Measurements from ENCODE around the gene LRP3.

Gene LRP3

DNA sequence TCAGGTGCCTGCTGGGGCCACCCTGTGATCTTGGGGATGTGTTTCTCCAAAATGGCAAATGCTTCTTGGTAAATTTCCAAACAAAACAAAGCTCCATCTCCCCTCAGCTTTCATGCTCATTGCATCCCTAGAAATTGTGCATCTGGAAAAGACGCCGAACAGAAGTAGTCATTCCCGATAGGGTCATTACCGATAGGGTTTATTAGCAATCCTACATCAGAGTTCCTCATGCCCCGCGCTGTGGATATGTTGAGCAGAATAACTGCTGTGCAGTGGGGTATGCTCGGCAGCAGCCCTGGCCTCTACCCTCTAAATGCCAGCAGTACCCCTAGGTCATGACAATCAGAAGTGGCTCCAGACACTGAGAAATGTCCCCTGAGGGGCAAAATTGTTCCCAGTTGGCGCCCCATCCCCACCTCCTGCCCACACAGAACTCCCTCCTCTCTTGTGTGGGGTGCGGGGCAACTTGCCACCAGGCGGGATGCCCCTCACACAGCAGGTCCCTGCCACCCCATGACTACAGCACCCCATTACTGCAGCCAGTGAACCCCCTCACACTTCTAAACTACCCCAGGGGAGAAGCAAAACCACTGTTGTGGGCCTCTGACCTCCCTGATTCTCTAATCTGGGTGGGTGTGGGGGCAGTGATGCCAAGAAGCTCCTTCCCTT lies 44.5 kb downstream of the LRP3 start:
- DNase-seq (ENCODE audit: low spot score), result no peak

DNA sequence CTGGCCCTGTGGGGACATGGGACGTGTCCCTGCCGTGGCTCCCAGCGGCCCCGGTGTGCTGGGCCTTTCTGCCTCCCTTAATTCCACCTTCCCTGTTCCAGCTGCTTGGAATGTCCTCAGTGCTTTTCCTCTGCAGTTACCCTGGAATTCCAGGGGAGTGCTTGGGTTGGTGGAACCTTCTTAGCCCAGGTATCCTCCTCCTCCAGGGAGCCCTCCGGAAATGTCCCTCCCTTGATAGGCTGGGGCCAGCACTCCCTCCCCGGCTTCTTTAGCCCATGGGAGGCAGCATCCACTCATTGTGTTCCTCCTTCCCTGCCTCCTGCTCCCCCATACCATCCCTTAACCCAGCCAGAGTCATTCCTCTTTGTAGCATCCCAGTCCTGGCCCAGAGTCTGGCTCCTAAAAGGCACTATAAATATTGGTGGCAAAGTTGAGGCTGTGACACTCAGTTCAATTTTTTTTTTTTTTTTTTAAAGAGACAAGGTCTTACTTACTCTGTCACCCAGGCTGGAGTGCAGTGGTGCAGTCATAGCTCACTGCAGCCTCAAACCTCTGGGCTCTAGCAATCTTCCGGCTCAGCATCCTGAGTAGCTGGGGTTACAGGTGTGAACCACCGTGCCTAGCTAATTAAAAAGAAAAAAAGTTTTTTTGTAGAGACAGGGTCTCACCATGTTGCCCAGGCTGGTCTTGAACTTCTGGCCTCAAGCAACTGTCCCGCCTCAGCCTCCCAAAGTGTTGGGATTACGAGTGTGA lies 45.3 kb downstream of the LRP3 start:
- DNase-seq (ENCODE audit: low spot score), result no peak

DNA sequence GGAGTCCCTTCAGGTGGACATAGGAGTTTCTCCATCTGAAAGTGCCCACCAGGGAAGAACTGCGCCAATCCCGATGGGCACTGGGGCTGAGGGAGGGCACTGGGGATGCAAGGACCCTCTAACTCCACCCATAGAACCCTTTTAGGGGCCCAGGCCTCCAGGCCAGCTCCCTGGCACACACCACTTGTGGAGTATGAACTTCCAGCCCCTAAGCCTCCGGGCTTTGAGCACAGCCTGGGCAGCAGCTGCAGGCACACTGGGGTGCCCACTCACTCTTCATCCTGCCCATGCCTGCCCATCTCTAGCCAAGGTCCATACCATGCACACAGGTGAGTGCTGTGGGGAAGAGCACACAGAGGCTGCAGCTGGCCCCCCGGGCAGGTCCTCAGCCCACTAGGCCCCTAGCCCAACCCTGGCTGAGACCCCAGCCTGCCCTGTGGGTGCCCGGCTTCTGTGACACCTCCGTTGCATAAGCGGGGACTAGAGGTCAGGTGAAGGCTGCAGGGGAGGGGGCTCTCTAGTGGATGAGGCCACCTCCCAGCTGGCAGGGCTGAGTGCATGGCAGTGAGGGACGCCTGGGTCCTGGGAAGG lies 46.1 kb downstream of the LRP3 start:
- no peak for DNase-seq (ENCODE audit: low spot score)

DNA sequence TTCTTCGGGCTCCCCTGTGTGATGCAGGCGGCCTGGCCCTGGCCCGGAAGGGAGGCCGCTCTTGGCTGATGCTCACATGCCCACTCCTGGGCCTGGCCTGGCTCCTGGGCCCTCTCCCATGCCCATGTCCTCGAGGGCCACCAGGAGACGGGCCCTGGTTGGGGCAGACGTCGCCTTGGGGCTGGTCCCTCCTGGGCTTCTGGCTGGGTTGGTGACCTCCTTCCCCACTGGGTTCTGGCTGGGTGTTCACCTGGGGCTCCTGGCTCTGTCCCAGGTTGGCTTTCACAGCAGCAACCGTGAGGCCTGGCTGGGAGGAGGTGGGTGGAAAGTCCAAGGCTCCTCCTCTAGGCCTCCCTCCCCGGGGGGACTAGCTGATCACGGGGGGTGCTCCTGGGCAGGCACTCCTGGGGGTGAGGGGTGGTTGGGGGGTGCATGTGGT lies 47.0 kb downstream of the LRP3 start:
- DNase-seq (ENCODE audit: low spot score), result no peak

DNA sequence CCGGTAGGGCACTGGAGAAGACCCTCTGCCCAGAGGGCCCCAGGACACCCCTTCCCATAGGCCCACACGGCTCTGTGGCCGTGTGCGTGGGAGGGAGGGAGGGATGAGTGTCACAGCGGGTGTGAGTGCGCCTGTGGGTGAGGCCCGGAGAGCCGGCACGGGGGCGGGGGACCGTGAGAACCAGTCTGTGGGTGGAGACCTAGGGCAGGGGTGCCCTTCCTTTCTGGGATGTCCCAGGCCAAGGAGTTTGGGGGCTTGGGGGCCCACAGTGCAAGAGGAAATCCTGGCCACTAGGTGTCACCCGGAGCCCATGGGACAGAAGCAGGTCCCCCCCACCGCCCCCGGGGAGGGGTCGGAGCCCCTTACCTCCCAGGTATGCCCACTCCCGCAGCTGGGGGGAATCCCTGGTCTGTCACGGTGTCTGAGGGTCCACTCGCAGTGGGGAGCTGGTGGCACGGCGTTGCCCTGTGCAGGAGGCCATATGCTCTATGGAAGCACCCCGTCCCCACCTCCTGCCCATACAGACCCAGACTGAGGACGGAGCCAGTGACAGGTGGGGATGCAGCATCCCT lies 47.5 kb downstream of the LRP3 start:
- peak; percentile 15 for DNase-seq (ENCODE audit: low spot score)

DNA sequence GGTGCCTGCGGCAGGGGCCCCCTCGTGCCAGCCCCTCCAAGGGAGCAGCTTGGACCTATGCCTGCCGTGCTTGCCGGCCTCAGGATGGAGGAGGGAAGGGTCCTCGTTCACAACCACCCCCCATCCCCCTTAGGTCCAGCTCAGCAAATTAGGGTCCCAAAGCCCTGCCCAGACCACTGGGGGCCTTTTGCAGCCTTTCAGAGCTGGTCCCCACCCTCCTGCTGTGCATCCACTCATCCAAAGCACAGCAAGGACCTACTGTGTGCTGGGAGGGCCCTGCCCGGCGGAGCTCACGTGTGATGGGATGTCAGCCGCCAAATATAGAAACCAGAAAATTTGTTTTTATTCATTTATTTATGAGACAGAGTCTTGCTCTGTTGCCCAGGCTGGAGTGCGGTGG lies 48.0 kb downstream of the LRP3 start:
- no peak for DNase-seq (ENCODE audit: low spot score)

DNA sequence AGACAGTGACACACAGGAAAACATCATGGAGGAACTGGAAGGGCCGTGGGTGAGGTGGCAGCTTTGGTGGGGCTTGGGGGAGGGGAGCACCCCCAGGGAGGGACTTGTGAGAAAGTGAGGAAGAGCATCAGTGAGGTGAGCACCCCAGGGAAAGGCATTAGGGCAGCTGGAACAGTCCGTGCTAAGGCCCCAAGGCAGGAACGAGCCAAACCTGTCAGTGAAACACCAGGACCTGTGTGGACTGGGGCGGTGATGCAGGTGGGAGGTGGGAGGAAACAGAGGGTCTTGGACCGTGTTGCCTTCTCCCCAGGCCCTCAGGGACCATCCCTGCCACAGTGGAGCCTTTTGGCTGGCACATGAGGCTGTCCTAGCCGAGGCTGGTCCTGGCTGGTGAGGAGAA lies 48.8 kb downstream of the LRP3 start:
- no peak for DNase-seq (ENCODE audit: low spot score)

DNA sequence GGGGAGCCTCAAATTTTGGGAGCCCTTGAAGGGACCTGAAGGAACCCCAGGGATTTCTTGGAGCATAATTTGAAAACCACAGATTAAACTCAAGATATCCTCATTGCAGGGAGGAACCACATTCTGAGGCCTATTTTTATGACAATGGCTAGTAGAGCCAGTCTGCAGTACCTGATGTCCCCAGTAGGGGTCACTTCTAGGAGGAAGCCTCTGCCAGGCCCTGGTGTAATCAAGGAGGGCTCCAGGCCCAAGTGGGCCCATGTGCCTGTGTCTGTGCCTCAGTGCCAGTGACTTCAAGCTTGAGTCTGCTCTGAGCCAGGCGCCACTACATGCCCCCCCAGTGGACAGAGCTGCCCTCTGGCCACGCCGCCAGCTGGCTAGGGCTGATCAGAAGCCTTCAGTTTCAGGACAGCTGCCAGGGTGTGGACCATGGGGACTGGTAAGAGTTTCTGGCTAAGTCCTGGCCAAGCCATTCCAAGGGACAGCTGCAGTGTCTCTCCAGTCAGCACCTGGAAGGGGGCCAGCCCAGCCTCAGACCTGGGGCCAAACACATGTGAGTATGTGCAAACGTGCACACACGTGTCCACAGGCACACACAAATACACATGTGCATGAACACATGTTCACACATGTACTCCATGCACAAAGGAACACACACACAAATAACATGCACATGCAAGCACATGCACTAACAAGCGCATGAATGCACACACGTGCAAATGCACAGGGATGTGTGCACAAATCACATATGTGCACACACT lies 52.0 kb downstream of the LRP3 start:
- DNase-seq (ENCODE audit: low spot score), result no peak

DNA sequence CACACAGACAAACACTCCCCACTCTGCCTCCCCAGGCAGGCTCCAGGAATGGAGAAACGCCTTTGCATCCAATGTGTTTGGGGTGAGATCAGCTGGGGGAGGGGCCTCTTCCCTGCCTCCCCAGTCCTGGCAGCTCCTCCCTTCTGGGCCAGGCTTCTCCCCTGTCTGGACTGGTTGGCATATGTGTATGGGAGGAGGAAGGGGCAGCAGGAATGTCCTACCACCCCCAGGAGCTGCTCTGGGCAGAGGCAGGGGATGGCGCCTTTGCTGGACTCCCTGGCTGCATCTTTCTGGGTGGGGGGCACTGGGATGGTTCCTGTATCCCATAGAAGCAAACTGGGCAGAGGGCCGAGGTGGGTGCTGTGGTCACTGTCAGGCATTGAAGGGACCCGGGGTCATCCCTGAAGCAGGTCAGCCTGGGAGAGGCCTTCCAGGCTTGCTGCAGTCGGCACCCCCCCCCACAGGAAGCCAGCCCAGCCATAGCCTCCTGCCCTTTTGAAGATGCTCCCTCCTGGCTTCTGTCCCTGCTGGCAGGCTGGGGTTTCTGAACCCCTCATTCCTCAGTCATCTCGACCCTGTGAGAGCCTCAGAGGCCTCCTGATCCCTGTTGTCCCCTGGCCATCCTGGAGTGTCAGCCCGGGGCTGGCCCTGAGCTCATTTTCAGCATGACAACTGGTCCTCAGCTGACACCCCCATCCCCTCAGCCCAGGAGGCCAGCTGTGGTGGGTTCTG lies 52.7 kb downstream of the LRP3 start:
- DNase-seq (ENCODE audit: low spot score), result no peak

DNA sequence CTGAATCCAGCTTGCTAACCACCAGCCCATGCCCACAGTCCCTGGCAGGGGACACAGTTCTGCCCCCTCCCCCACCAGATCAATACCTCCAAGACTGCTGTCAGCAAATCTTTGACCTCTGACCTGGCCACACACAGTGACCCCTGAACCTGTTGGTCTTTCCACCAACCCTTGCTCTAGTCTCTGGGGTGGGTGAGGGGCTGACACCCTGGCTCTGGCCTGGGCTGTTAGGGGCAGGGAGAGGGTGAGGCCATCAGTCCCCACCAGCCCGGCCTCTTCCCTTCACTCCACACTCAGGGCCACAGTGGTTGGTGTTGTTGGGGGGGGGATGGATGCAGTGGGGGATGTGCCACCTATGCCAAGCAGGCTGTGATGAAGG lies 53.3 kb downstream of the LRP3 start:
- DNase-seq (ENCODE audit: low spot score), result no peak

DNA sequence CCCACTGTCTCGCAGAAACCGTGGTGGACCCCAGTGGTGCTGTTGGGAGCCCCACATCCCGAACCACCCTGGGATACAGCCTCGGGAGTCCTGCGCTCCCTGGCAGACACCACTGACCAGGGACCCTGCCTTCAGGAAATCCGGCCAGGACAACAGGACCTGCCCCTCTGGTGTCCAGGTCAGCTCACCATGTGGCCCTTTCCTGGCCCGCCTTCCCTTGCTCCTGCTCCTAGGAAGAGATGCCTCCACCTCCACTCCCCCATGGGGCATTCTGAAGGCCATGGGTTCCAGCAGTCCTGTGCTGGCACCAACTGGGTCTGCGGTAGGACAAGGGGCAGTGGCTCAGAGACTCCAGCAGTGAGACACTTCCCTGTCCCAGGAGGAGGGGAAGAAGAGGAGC lies 54.0 kb downstream of the LRP3 start:
- DNase-seq (ENCODE audit: low spot score), result no peak

DNA sequence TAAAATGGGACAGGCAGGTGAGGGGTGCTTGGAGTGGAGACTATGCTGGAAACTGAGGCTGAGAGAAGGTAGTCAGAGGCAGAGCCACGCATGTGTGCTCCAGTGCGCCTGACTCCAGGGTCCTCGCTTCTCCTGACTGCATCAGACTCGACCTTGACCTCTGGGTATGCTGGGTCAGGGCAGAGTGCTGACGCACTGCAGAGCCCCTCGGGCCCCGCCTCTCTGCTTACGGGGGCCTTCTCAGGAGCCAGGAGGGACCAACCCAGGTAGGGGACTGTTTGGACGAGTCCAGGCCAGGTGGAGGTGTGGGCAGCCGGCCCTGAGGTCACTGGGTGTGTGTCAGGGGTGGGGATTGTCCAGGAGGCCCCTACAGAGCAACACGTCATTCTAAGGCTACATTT lies 54.4 kb downstream of the LRP3 start:
- no peak for DNase-seq (ENCODE audit: low spot score)

DNA sequence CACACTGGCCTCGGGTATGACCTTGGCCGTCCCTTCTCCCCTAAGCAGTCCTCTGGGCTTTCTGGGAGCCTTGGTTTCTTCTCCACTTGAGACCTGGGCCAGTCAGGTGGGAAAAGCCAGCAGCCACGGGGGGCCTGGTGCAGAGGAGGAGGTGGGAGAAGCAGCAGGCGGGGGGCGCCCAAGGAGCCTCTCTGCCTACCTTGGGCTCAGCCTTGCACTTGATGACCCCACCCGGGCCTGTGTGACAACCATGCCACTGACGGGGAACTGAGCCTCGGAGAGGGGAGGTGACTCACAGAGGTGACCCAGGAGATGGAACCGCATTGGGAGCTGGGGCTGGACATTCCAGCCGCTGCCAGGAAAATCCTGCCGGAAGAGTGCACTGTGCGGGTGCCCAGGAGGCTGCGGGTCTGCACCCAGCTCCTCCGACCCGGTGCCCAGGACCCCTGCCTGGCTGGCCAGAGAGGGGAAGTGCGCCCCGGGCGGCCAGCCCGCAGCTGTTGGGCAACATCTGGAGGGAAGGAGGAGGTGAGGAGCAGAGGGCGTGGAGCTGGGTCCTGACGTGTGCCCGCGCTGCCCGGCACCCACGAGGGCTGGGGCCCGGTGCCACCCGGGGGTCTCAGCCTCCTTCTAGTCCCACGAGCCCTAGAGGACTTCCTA lies 55.0 kb downstream of the LRP3 start:
- DNase-seq (ENCODE audit: low spot score), result peak; percentile 30

DNA sequence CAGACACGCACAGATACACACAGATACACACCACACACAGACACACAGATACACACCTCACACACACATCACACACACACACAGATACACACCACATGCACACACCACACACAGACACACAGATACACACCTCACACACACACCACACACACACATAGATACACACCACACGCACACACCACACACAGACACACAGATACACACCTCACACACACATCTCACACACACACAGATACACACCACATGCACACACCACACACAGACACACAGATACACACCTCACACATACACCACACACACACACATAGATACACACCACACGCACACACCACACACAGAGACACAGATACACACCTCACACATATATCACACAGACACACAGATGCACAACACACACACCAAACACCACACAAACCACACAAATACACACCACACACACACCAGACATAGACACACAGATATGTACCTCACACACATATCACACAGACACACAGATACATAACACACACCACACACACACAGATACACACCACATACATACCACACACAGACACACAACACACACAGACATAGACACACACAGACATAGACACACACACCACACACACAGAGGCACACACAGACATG lies 55.7 kb downstream of the LRP3 start:
- no peak for DNase-seq (ENCODE audit: low spot score)

DNA sequence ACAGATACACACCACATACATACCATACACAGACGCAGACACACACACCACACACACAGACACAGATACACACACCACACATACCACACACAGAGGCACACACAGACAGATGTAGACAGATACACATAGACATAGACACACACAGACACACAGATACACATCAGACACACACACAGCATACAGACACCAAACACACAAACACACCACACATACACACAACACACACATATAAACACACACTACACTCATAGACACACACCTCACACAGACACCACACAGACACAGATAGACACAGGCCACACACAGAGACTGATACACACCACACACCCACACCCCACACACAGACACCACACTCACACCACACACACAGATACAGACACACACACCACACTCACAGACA lies 56.4 kb downstream of the LRP3 start:
- no peak for DNase-seq (ENCODE audit: low spot score)

DNA sequence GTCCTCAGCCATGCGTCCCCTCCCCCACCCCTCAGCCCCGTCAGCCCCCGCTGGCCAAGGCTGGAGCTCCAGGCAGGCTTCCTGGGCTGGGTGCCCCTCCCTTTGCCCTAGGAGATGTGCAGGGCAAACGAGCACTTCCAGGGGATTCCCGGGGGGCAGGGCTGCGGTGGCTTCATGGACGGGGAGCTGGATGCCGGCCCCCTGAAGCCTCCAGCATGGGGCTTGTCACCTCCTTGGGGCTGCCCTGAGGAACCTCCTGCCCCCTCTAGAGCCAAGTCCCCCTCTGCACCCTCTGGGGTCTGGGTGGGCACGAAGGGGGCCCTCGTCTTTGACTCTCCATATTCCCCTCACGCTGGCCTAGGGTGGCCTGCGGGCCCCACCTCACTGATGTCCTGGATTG lies 56.9 kb downstream of the LRP3 start:
- no peak for DNase-seq (ENCODE audit: low spot score)

DNA sequence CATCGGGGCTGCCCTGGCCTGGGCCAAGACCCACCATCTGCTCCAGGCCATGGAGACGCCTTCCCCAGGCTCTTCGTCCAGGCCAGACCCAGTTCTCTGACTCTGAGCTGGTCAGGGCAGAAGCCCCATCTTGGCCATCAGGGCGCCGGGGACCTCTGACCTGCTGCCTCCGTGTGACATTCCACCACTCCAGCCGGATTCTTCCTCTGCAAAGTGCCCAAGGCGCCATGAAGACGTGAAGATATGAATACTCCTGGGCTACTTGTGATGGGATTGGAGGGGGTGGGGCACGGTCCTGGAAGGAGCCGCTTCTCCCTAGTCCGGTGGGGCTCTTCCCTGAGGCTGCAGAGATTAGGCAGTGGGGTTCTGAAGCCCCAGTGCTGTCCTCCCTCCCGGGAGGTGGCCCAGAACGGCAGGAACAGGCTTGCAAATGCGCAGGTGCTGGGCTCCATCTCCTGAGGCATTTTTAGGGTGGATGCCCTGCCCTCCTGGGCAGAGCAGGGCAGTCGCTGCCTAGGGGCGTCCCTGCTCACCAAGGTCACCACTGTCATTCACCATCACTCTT lies 57.5 kb downstream of the LRP3 start:
- no peak for DNase-seq (ENCODE audit: low spot score)

DNA sequence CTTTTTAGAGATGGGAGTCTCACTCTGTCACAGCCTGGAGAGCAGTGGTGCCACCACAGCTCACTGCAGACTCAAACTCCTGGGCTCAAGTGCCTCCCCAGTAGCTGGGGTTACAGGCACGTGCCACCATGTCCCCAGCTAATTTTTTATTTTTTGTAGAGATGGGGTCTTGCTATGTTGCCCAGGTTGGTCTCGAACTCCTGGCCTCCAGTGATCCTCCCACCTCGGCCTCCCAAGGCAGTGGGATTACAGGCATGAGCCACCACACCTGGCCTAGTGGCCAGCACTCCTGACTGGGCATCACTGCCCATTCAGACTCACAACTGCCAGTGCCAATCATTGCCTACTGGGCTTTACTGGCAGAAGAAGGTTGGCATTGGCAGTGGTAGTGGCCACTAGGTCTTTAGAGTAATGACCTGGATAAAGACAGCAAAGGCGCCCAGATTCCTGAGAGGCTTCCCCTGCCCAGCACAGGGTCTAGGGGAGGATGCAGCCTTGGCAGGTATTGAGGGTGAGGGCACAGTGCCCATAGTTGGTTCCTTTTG lies 58.4 kb downstream of the LRP3 start:
- DNase-seq (ENCODE audit: low spot score), result no peak

DNA sequence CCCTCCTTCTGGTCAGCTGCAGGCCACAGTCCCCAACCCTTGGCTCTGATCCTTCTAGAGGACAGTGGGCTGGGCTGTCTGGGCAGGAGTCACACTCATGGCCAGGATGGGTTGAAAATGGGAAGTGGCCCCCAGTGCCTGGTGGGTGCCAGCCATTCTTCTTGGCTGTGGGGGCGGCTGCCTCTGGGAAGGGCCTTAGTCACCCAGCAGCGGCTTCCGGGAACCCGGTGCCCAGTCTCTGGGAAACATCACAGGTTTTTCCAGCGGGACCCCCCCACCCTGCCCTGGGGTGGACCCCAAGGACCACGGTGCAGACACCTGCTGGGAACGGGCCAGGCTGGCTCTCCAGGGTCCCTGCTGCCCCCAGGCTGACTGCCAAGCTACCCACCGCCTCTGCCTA lies 58.8 kb downstream of the LRP3 start:
- DNase-seq (ENCODE audit: low spot score), result no peak

DNA sequence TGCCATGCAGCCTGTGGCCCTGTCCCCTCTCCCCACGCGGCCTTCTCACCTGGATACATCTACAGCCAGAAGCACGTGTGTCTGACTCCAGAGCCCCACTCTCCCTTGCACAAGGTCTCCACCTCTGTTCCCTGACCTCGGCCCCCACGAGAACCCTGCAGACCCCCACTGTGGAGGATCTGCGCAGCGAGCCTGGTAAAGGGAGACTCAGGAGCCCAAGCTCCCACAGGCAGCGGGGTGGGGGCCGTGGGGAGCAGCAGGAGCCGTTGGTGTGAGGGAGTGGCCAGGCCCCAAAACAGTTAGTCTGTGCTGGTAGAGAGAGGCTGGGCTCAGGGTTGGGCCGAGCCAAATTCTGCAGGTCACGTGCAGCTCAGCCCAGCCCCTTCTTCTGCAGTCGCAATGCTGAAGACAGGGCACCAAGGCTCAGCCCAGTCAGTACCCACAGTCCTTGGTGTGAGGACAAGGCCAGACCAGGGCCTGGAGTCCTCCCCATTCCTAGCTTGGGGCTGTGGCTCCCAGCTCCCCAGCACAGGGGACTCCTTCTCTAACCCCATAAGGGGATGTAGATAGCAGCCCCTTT lies 60.2 kb downstream of the LRP3 start:
- DNase-seq (ENCODE audit: low spot score), result no peak

Measured in RKO (cell line).